PC-3 (cell line): ENCODE measurements around the gene FGD4. TPM values are rescaled to one million over a fixed set of nuclear protein-coding genes. Genes with fewer than 3 reads are reported as not detected.
A peak's percentile ranks its signal among the peaks of the same experiment; 100 is the strongest.

Experiments used
- ATAC-seq: fragments of 200-7000 bp; cut with Tn5 transposase; 2 replicates; pipeline ENCODE4 v1.9.1; 2020; ENCODE audit warnings: mild to moderate bottlenecking, moderate library complexity
- BruUV-seq: library from RNA; stranded (reverse); fragments of 400-500 nt; replicated peaks from 2 replicates; lab custom pipeline; 2021; lab: Mats Ljungman, UMichigan
- CTCF ChIA-PET: fragments of 300-600 bp; sonication (Branson Sonifier 250); formaldehyde crosslinking; loops from one replicate; lab custom pipeline; 2022; ENCODE audit warnings: antibody characterized with exemption; lab: Charles Lee
- POLR2A ChIA-PET: fragments of 300-600 bp; sonication (Branson Sonifier 250); formaldehyde crosslinking; loops from one replicate; lab custom pipeline; 2022; ENCODE audit warnings: antibody characterized with exemption; ENCODE audit not compliant: unreplicated experiment; lab: Charles Lee
- DNase-seq: peaks from one replicate; pipeline ENCODE4 v3.0.0-alpha.2; 2015
- H2AFZ ChIP-seq: fragments of 300-600 bp; sonication (generic); 2 replicates; pipeline ENCODE4 v1.6.0; 2016; ENCODE audit warnings: antibody characterized with exemption, low read length
- H3F3A ChIP-seq: fragments of 300-600 bp; sonication (generic); one replicate; pipeline ENCODE4 v1.6.0; 2017; ENCODE audit warnings: antibody characterized with exemption, low read length, control low read depth, mild to moderate bottlenecking; ENCODE audit not compliant: unreplicated experiment
- H3K27ac ChIP-seq: fragments of 300-600 bp; sonication (generic); 2 replicates; pipeline ENCODE4 v1.5.1; 2016; ENCODE audit warnings: mild to moderate bottlenecking, low read length
- H3K27me3 ChIP-seq: fragments of 300-600 bp; sonication (generic); 2 replicates; pipeline ENCODE4 v1.6.1; 2016; ENCODE audit warnings: low read length, mixed read lengths
- H3K36me3 ChIP-seq: fragments of 300-600 bp; sonication (generic); 2 replicates; pipeline ENCODE4 v1.6.1; 2016; ENCODE audit warnings: low read depth, mixed run types, low read length, mixed read lengths
- H3K4me1 ChIP-seq: fragments of 300-600 bp; sonication (generic); 2 replicates; pipeline ENCODE4 v1.5.1; 2016; ENCODE audit warnings: low read length; ENCODE audit not compliant: insufficient read depth
- H3K4me2 ChIP-seq: fragments of 300-600 bp; sonication (generic); 2 replicates; pipeline ENCODE4 v1.6.0; 2016; ENCODE audit warnings: low read length
- H3K4me3 ChIP-seq: fragments of 300-600 bp; sonication (generic); 2 replicates; pipeline ENCODE4 v1.5.1; 2016; ENCODE audit warnings: mild to moderate bottlenecking, low read length, mixed read lengths
- H3K79me2 ChIP-seq: fragments of 300-600 bp; sonication (generic); 2 replicates; pipeline ENCODE4 v1.6.1; 2017; ENCODE audit warnings: low read length, mixed read lengths
- H3K9ac ChIP-seq: fragments of 300-600 bp; sonication (generic); 2 replicates; pipeline ENCODE4 v1.6.0; 2016; ENCODE audit warnings: mild to moderate bottlenecking, low read length
- H3K9me2 ChIP-seq: fragments of 300-600 bp; sonication (generic); replicated peaks from 2 replicates; pipeline ENCODE4 v1.6.1; 2016; ENCODE audit warnings: mixed run types, low read length, mixed read lengths
- H3K9me3 ChIP-seq: fragments of 300-600 bp; sonication (generic); 2 replicates; pipeline ENCODE4 v1.6.1; 2016; ENCODE audit warnings: low read length, mixed read lengths
- H4K20me1 ChIP-seq: fragments of 300-600 bp; sonication (generic); 2 replicates; pipeline ENCODE4 v1.6.1; 2016; ENCODE audit warnings: low read length, mixed read lengths
- CTCF ChIP-seq: fragments of 300-600 bp; sonication (generic); conservative IDR thresholded peaks from 2 replicates; pipeline ENCODE4 v1.5.1; 2017; ENCODE audit warnings: antibody characterized with exemption, low read depth, mild to moderate bottlenecking, low read length
- EZH2 ChIP-seq: fragments of 300-600 bp; sonication (generic); IDR thresholded peaks from one replicate; pipeline ENCODE4 v1.6.1; 2017; ENCODE audit warnings: antibody characterized with exemption, mild to moderate bottlenecking, low read length; ENCODE audit not compliant: unreplicated experiment
- EZH2phosphoT487 ChIP-seq: fragments of 300-600 bp; sonication (generic); IDR thresholded peaks from 2 replicates; pipeline ENCODE4 v1.6.1; 2018; ENCODE audit warnings: mild to moderate bottlenecking, antibody characterized with exemption, low read length, borderline replicate concordance
- intact Hi-C: fragments of 100-400 bp; cut with micrococcal nuclease; formaldehyde crosslinking; loops from 2 replicates; pipeline ENCODE4 v1.9.0; 2023
- total RNA-seq: library from RNA; depleted of rRNA; stranded (reverse); fragments of >200 nt; gene quantifications from 2 replicates; pipeline ENCODE4 v1.2.3, GENCODE V29; 2014

Gene FGD4
- total RNA-seq, 1 experiment from 2014 or later, result 3.9 TPM

- H3K79me2 ChIP-seq, result no peaks in the 10 kb centered on the region
- no peak overlapping the region for H3K9ac ChIP-seq
- H3K9me3 ChIP-seq, result no peaks in the 10 kb centered on the region
- BruUV-seq, result no TSS peak
- no peaks in the 10 kb centered on the region for H3K36me3 ChIP-seq
- peak; percentile 38; the same call in 1 of the 2 replicates for ATAC-seq
- H3K4me1 ChIP-seq, result peaks cover 8% of the 10 kb centered on the region; the same call in 1 of the 2 replicates
- POLR2A ChIA-PET, result no interaction called here
- H2AFZ ChIP-seq, result no peak overlapping the region
- no peaks in the 10 kb centered on the region for H3K27me3 ChIP-seq
- TF ChIP-seq CTCF (no peak), EZH2 (no peak), EZH2phosphoT487 (no peak)
- no peak overlapping the region for H3K27ac ChIP-seq
- intact Hi-C loops, result no loop called here
- CTCF ChIA-PET, result no interaction called here
- H4K20me1 ChIP-seq, result no peaks in the 10 kb centered on the region
- DNase-seq, result peak; percentile 51
- no peaks in the 10 kb centered on the region for H3K9me2 ChIP-seq
- H3K4me2 ChIP-seq, result peak overlapping the region; percentile 28; the same call in 1 of the 2 replicates
- no peaks in the 10 kb centered on the region for H3F3A ChIP-seq
- no peak overlapping the region for H3K4me3 ChIP-seq
These were observed 206.2 kb downstream of the FGD4 start for GRCh38 chr12:32605326-32606095.

GRCh38 chr12:32606443-32606842, 207.1 kb downstream of the FGD4 start:
- no peaks in the 10 kb centered on the region for H3K79me2 ChIP-seq
- no peak overlapping the region for H3K9ac ChIP-seq
- H4K20me1 ChIP-seq, result no peaks in the 10 kb centered on the region
- no peaks in the 10 kb centered on the region for H3F3A ChIP-seq
- DNase-seq, result no peak
- no peaks in the 10 kb centered on the region for H3K9me3 ChIP-seq
- H2AFZ ChIP-seq, result no peak overlapping the region
- no peak overlapping the region for H3K27ac ChIP-seq
- ChIA-PET CTCF (no interaction called here), POLR2A (no interaction called here)
- no peak for TF ChIP-seq EZH2
- no peak for TF ChIP-seq CTCF
- TF ChIP-seq EZH2phosphoT487, result no peak
- intact Hi-C loops, result no loop called here
- H3K9me2 ChIP-seq, result no peaks in the 10 kb centered on the region
- ATAC-seq, result no peak
- H3K27me3 ChIP-seq, result no peaks in the 10 kb centered on the region
- peaks cover 8% of the 10 kb centered on the region; the same call in 1 of the 2 replicates for H3K4me1 ChIP-seq
- H3K36me3 ChIP-seq, result no peaks in the 10 kb centered on the region
- no peak overlapping the region for H3K4me2 ChIP-seq
- no peak overlapping the region for H3K4me3 ChIP-seq
- BruUV-seq, result no TSS peak

- H3K4me1 ChIP-seq, result peaks cover 8% of the 10 kb centered on the region; the same call in 1 of the 2 replicates
- H3K4me3 ChIP-seq, result no peak overlapping the region
- H3F3A ChIP-seq, result no peaks in the 10 kb centered on the region
- H3K9me3 ChIP-seq, result no peaks in the 10 kb centered on the region
- POLR2A ChIA-PET, result no interaction called here
- no peaks in the 10 kb centered on the region for H3K36me3 ChIP-seq
- H4K20me1 ChIP-seq, result no peaks in the 10 kb centered on the region
- CTCF ChIA-PET, result no interaction called here
- no peaks in the 10 kb centered on the region for H3K9me2 ChIP-seq
- TF ChIP-seq EZH2, result no peak
- TF ChIP-seq CTCF, result no peak
- TF ChIP-seq EZH2phosphoT487, result no peak
- BruUV-seq, result no TSS peak
- no peak overlapping the region for H3K9ac ChIP-seq
- intact Hi-C loops, result no loop called here
- H3K79me2 ChIP-seq, result no peaks in the 10 kb centered on the region
- ATAC-seq (no peak), DNase-seq (no peak)
- no peak overlapping the region for H3K4me2 ChIP-seq
- no peak overlapping the region for H3K27ac ChIP-seq
- no peak overlapping the region for H2AFZ ChIP-seq
- H3K27me3 ChIP-seq, result no peaks in the 10 kb centered on the region
These were observed 210.6 kb downstream of the FGD4 start for GRCh38 chr12:32609966-32610365.
